SH-SY5Y (cell line): Measurements from ENCODE around the gene NCOA5.

Experiments used
- GATA2 ChIP-seq: IDR thresholded peaks from 2 replicates; pipeline ENCODE4 v1.6.1; 2011; ENCODE audit warnings: mild to moderate bottlenecking, low read depth, low read length
- GATA3 ChIP-seq: IDR thresholded peaks from 2 replicates; pipeline ENCODE4 v1.6.1; 2011; ENCODE audit warnings: low read depth, mild to moderate bottlenecking, low read length, moderate library complexity

DNA sequence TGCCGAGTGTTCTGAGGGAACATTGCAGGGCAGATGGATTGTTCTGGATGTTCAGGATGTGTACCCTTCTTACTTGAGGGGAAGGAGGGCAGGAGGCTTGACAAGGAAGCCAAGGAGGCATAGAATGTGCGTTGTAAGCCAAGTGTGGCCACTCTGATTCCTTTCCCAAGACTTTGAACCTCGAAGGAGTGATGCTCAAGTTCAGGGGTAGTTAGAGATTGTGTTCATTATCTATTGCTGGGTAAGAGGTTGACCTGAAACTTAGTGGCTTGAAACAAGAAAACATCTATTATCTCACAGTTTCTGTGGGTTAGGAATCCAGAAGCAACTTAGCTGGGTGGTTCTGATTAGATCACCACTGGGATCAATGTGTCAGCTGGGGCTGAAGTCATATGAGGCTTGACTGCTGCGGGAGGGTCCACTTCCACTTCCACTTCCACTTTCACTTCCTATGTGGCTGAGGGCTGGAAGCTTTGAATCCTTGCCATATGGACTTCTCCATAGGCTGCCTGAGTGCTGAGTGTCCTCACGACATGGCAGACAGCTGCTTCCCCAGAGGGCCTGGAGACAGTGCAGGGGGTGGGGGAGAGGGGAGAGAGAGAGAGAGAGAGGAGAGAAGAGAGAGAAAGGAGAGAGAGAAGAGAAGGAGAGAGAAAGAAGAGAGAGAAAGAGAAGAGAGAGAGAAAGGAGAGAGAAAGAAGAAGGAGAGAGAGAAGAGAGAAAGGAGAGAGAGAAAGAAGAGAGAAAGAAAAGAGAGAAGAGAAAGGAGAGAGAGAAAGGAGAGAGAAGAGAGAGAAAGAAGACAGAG lies 21.5 kb upstream of the NCOA5 start:
- TF ChIP-seq GATA2 (no peak), GATA3 (no peak)
